ENCODE results near the gene SUPT7L.
A peak's percentile ranks its signal among the peaks of the same experiment; 100 is the strongest.

Gene SUPT7L

GRCh38 chr2:27708666-27709065 lies 45.3 kb upstream of the SUPT7L start:
- no peaks in the 10 kb centered on the region for H3K36me3 ChIP-seq (ENCODE audit: insufficient read depth, low read length)
- H3K27ac ChIP-seq: no peak overlapping the region

GRCh38 chr2:27708257-27708654 lies 44.8 kb upstream of the SUPT7L start:
- no peak for DNase-seq (ENCODE audit: low read depth, low spot score)
- Histone ChIP-seq H3K9ac (ENCODE audit: insufficient read length) (no peak overlapping the region), H3K36me3 (ENCODE audit: insufficient read depth, low read length) (no peaks in the 10 kb centered on the region), H3K27ac (no peak overlapping the region), H3K9me3 (ENCODE audit: low read depth, low read length) (no peaks in the 10 kb centered on the region), H3K4me3 (no peak overlapping the region)
- TF ChIP-seq POLR2AphosphoS5 (IDR thresholded peaks at IDR 0.05; ENCODE audit: borderline replicate concordance, low read depth, low read length): no peak

More at GRCh38 chr2:27708666-27709065, 45.3 kb upstream of the SUPT7L start:
- no peaks in the 10 kb centered on the region for H3K9me3 ChIP-seq (ENCODE audit: low read depth, low read length)
- no peak overlapping the region for H3K4me3 ChIP-seq
- H3K9ac ChIP-seq (ENCODE audit: insufficient read length): no peak overlapping the region
- TF ChIP-seq POLR2AphosphoS5 (IDR thresholded peaks at IDR 0.05; ENCODE audit: borderline replicate concordance, low read depth, low read length) (no peak), EZH2 (IDR thresholded peaks at IDR 0.05) (no peak), FOXP2 (optimal IDR thresholded peaks at IDR 0.05; ENCODE audit: control extremely low read depth, extremely low read length, insufficient read depth) (no peak)
- DNase-seq (ENCODE audit: low read depth, low spot score): no peak

GRCh38 chr2:27707462-27708256 lies 44.2 kb upstream of the SUPT7L start:
- no peak overlapping the region for H3K9ac ChIP-seq (ENCODE audit: insufficient read length)
- no peak overlapping the region for H3K4me3 ChIP-seq
- no peaks in the 10 kb centered on the region for H3K36me3 ChIP-seq (ENCODE audit: insufficient read depth, low read length)
- H3K27ac ChIP-seq: no peak overlapping the region
- TF ChIP-seq FOXP2 (optimal IDR thresholded peaks at IDR 0.05; ENCODE audit: control extremely low read depth, extremely low read length, insufficient read depth) (no peak), POLR2AphosphoS5 (IDR thresholded peaks at IDR 0.05; ENCODE audit: borderline replicate concordance, low read depth, low read length) (no peak), EZH2 (IDR thresholded peaks at IDR 0.05) (no peak)
- DNase-seq (ENCODE audit: low read depth, low spot score): no peak
- no peaks in the 10 kb centered on the region for H3K9me3 ChIP-seq (ENCODE audit: low read depth, low read length)

GRCh38 chr2:27705851-27706622 lies 42.6 kb upstream of the SUPT7L start:
- TF ChIP-seq FOXP2 (optimal IDR thresholded peaks at IDR 0.05; ENCODE audit: control extremely low read depth, extremely low read length, insufficient read depth): no peak
- no peak for TF ChIP-seq EZH2 (IDR thresholded peaks at IDR 0.05)
- TF ChIP-seq POLR2AphosphoS5 (IDR thresholded peaks at IDR 0.05; ENCODE audit: borderline replicate concordance, low read depth, low read length): no peak
- no peaks in the 10 kb centered on the region for H3K9me3 ChIP-seq (ENCODE audit: low read depth, low read length)
- H3K9ac ChIP-seq (ENCODE audit: insufficient read length): no peak overlapping the region
- no peaks in the 10 kb centered on the region for H3K36me3 ChIP-seq (ENCODE audit: insufficient read depth, low read length)
- no peak for DNase-seq (ENCODE audit: low read depth, low spot score)
- H3K27ac ChIP-seq: no peak overlapping the region
- no peak overlapping the region for H3K4me3 ChIP-seq

GRCh38 chr2:27704342-27704876 lies 41.0 kb upstream of the SUPT7L start:
- Histone ChIP-seq H3K4me3 (no peak overlapping the region), H3K36me3 (ENCODE audit: insufficient read depth, low read length) (no peaks in the 10 kb centered on the region), H3K9ac (ENCODE audit: insufficient read length) (no peak overlapping the region), H3K9me3 (ENCODE audit: low read depth, low read length) (no peaks in the 10 kb centered on the region), H3K27ac (no peak overlapping the region)
- TF ChIP-seq EZH2 (IDR thresholded peaks at IDR 0.05): no peak
- no peak for TF ChIP-seq POLR2AphosphoS5 (IDR thresholded peaks at IDR 0.05; ENCODE audit: borderline replicate concordance, low read depth, low read length)
- TF ChIP-seq FOXP2 (optimal IDR thresholded peaks at IDR 0.05; ENCODE audit: control extremely low read depth, extremely low read length, insufficient read depth): no peak
- DNase-seq (ENCODE audit: low read depth, low spot score): no peak

- TF ChIP-seq FOXP2 (optimal IDR thresholded peaks at IDR 0.05; ENCODE audit: control extremely low read depth, extremely low read length, insufficient read depth) (no peak), POLR2AphosphoS5 (IDR thresholded peaks at IDR 0.05; ENCODE audit: borderline replicate concordance, low read depth, low read length) (no peak), EZH2 (IDR thresholded peaks at IDR 0.05) (no peak)
- H3K4me3 ChIP-seq: no peak overlapping the region
- H3K27ac ChIP-seq: no peak overlapping the region
- no peaks in the 10 kb centered on the region for H3K9me3 ChIP-seq (ENCODE audit: low read depth, low read length)
- DNase-seq (ENCODE audit: low read depth, low spot score): peak; percentile 74
- H3K36me3 ChIP-seq (ENCODE audit: insufficient read depth, low read length): no peaks in the 10 kb centered on the region
- H3K9ac ChIP-seq (ENCODE audit: insufficient read length): no peak overlapping the region
Measured at GRCh38 chr2:27703638-27704341, 40.4 kb upstream of the SUPT7L start.

DNA sequence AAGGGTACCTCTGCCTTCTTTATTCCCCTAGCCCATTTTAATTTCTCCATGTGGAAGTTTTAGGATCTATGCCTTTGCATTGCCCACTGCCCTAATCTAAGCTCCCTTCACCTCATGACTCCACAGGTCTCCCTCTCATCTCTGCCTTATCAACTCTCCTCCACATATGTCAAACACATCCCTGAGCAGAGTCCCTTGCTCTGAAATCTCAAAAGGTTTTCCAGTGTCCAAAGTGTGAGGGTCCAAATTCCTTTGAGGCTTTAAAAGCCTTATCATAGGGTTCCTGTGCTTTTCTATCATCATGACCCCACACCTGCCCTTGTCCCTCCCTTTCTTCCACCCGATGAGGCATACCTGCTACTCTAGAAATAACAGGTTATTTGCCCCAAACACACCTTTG lies 38.9 kb upstream of the SUPT7L start:
- no peak overlapping the region for H3K9ac ChIP-seq (ENCODE audit: insufficient read length)
- DNase-seq (ENCODE audit: low read depth, low spot score): no peak
- no peaks in the 10 kb centered on the region for H3K9me3 ChIP-seq (ENCODE audit: low read depth, low read length)
- no peak for TF ChIP-seq POLR2AphosphoS5 (IDR thresholded peaks at IDR 0.05; ENCODE audit: borderline replicate concordance, low read depth, low read length)
- no peak for TF ChIP-seq EZH2 (IDR thresholded peaks at IDR 0.05)
- TF ChIP-seq FOXP2 (optimal IDR thresholded peaks at IDR 0.05; ENCODE audit: control extremely low read depth, extremely low read length, insufficient read depth): no peak
- H3K4me3 ChIP-seq: no peak overlapping the region
- no peaks in the 10 kb centered on the region for H3K36me3 ChIP-seq (ENCODE audit: insufficient read depth, low read length)
- no peak overlapping the region for H3K27ac ChIP-seq

DNA sequence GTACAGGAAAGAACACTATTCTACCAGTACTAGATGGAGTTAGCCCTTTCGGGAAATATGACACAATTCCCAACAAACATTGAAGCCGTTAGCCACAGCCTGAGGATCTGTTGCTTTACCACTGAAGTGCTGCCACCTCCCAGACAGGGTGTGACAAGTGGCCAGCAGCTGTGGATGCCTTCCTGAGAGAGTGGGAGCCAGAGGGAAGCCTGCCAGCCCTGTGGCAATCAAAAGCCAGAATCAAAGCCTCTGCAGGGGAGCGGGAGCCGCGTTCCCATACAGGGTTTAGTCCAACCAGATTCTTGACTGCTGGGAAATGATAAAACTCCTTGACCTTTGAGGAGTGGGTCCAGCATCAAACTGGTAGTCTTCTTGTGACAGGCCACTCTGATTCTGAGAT lies 38.3 kb upstream of the SUPT7L start:
- H3K27ac ChIP-seq: no peak overlapping the region
- H3K36me3 ChIP-seq (ENCODE audit: insufficient read depth, low read length): no peaks in the 10 kb centered on the region
- no peak overlapping the region for H3K9ac ChIP-seq (ENCODE audit: insufficient read length)
- no peak for DNase-seq (ENCODE audit: low read depth, low spot score)
- no peaks in the 10 kb centered on the region for H3K9me3 ChIP-seq (ENCODE audit: low read depth, low read length)
- H3K4me3 ChIP-seq: no peak overlapping the region
- TF ChIP-seq EZH2 (IDR thresholded peaks at IDR 0.05): no peak
- no peak for TF ChIP-seq POLR2AphosphoS5 (IDR thresholded peaks at IDR 0.05; ENCODE audit: borderline replicate concordance, low read depth, low read length)
- no peak for TF ChIP-seq FOXP2 (optimal IDR thresholded peaks at IDR 0.05; ENCODE audit: control extremely low read depth, extremely low read length, insufficient read depth)

Measured in SK-N-MC (cell line).